Small intestine (tissue), 7 donors: ENCODE results near the gene PKD2. TPM values are rescaled to one million over a fixed set of nuclear protein-coding genes. Genes with fewer than 3 reads are reported as not detected.

Experiments
- DNase-seq, 2 donors: peaks; one replicate each; pipeline versions ENCODE4 v3.0.0 to v3.0.0-alpha.2; 2013
- FAIRE-seq: peaks from 2 replicates; lab custom pipeline; 2012; peaks lifted over from hg19 to GRCh38; lab: Jason Lieb, UNC
- H3K27ac ChIP-seq, 3 donors: one replicate each; pipeline ENCODE4 v1.5.1; 2013; ENCODE audit warnings: low read length in 2 of 3, mild to moderate bottlenecking in 2 of 3, control low read depth in 1 of 3, inconsistent platforms in 1 of 3, low read depth in 1 of 3, moderate library complexity in 1 of 3
- H3K27me3 ChIP-seq, 3 donors: one replicate each; pipeline ENCODE4 v1.6.1; 2013; ENCODE audit warnings: low read length in 3 of 3, inconsistent platforms in 1 of 3; ENCODE audit not compliant: control insufficient read depth in 3 of 3, insufficient read depth in 3 of 3
- H3K36me3 ChIP-seq, 3 donors: one replicate each; pipeline ENCODE4 v1.6.1; 2013; ENCODE audit warnings: low read length in 3 of 3, inconsistent platforms in 1 of 3, low read depth in 1 of 3, mild to moderate bottlenecking in 1 of 3, moderate library complexity in 1 of 3; ENCODE audit not compliant: control insufficient read depth in 3 of 3, insufficient read depth in 2 of 3
- H3K4me1 ChIP-seq, 3 donors: one replicate each; pipeline ENCODE4 v1.6.1; 2013; ENCODE audit warnings: low read length in 2 of 3, inconsistent platforms in 1 of 3, low read depth in 1 of 3, mild to moderate bottlenecking in 1 of 3, moderate library complexity in 1 of 3; ENCODE audit not compliant: control insufficient read depth in 3 of 3, insufficient read depth in 2 of 3
- H3K4me3 ChIP-seq, 3 donors: one replicate each; pipeline ENCODE4 v1.5.1; 2013; ENCODE audit warnings: low read length in 3 of 3, control low read depth in 1 of 3, inconsistent platforms in 1 of 3, low read depth in 1 of 3, mild to moderate bottlenecking in 1 of 3, moderate library complexity in 1 of 3
- H3K9me3 ChIP-seq, 2 donors: one replicate each; pipeline ENCODE4 v1.6.1; 2013; ENCODE audit warnings: low read depth in 1 of 2, low read length in 1 of 2; ENCODE audit not compliant: control insufficient read depth in 2 of 2, insufficient read depth in 1 of 2
- WGBS, 3 donors: extraction: QIAGEN DNeasy Blood & Tissue Kit; methylation state at CpG; one replicate each; pipeline ENCODE4 v1.1.7; 2013; 5-methylcytosine and 5-hydroxymethylcytosine counted together
- polyA plus RNA-seq, 4 donors: library from polyadenylated mRNA; stranded (reverse) in 3 of 4; unstranded in 1 of 4; fragments of 200-250 nt in 3 of 4; fragments of 120-200 nt in 1 of 4; gene quantifications; one replicate each; pipeline versions ENCODE4 v1.2.1 to v1.2.3, GENCODE V29; 2013
- donor health status: healthy with polysubstance abuse.
- donor health status: control.
- donor health status: control.
- donor health status: Bipolar disorder and iron deficiency.
- donor health status: healthy.

The PKD2 gene
- polyA plus RNA-seq, 4 donors = 2.4 to 21.7 (median 5.1) TPM

GRCh38 chr4:88063634-88064296 is 56.3 kb downstream of the PKD2 start:
- Histone ChIP-seq H3K4me3 (no peak overlapping the region), H3K36me3 (peaks cover 5 to 17% (median 8%) of the 10 kb centered on the region in 3 donors), H3K27me3 (no peaks in the 10 kb centered on the region), H3K4me1 (peaks cover 2 to 16% (median 6%) of the 10 kb centered on the region in 3 donors), H3K9me3 (no peaks in the 10 kb centered on the region), H3K27ac (peak overlapping the region in 2 of 3 donors; percentile 14 to 32)
- FAIRE-seq (no peak), DNase-seq (no peak)
- WGBS, 3 donors = 87 to 94% (median 89%) methylated on average over 5 of the region's 5 CpGs

- peak; percentile 18 to 57 for DNase-seq
Measured at GRCh38 chr4:88064410-88064809, 57.0 kb downstream of the PKD2 start.

GRCh38 chr4:88070031-88070430 is 62.6 kb downstream of the PKD2 start:
- H3K4me3 ChIP-seq = no peak overlapping the region
- H3K36me3 ChIP-seq = peaks cover 10 to 46% (median 12%) of the 10 kb centered on the region in 3 donors
- DNase-seq = no peak
- 91 to 96% (median 94%) methylated on average over 1 of the region's 1 CpG for WGBS, 3 donors
- H3K4me1 ChIP-seq = peaks cover 0 to under 1% (median 0%) of the 10 kb centered on the region in 3 donors
- no peaks in the 10 kb centered on the region for H3K27me3 ChIP-seq
- H3K9me3 ChIP-seq = peaks cover 0 to 17% of the 10 kb centered on the region in 2 donors
- H3K27ac ChIP-seq = no peak overlapping the region
- no peak for FAIRE-seq

More at GRCh38 chr4:88064410-88064809, 57.0 kb downstream of the PKD2 start:
- Histone ChIP-seq H3K27ac (no peak overlapping the region), H3K36me3 (peaks cover 5 to 17% (median 8%) of the 10 kb centered on the region in 3 donors), H3K4me1 (peaks cover 0 to 13% (median 4%) of the 10 kb centered on the region in 3 donors), H3K27me3 (no peaks in the 10 kb centered on the region), H3K4me3 (no peak overlapping the region), H3K9me3 (no peaks in the 10 kb centered on the region)
- FAIRE-seq = peak; percentile 44
- whole genome bisulfite sequencing, 3 donors = 39 to 80% (median 54%) methylated on average over 6 of the region's 6 CpGs

GRCh38 chr4:88075336-88075735 is 67.9 kb downstream of the PKD2 start:
- DNase-seq (no peak), FAIRE-seq (no peak)
- Histone ChIP-seq H3K27me3 (no peaks in the 10 kb centered on the region), H3K9me3 (peaks cover 0 to 17% of the 10 kb centered on the region in 2 donors), H3K4me3 (no peak overlapping the region), H3K36me3 (peaks cover 8 to 36% (median 9%) of the 10 kb centered on the region in 3 donors), H3K4me1 (no peaks in the 10 kb centered on the region), H3K27ac (no peak overlapping the region)
- WGBS, 3 donors = 94 to 98% (median 98%) methylated on average over 9 of the region's 9 CpGs

GRCh38 chr4:88077911-88078524 is 70.6 kb downstream of the PKD2 start:
- Histone ChIP-seq H3K27ac (no peak overlapping the region), H3K4me1 (no peaks in the 10 kb centered on the region), H3K9me3 (no peaks in the 10 kb centered on the region), H3K27me3 (no peaks in the 10 kb centered on the region), H3K36me3 (peaks cover 4 to 15% (median 7%) of the 10 kb centered on the region in 3 donors), H3K4me3 (no peak overlapping the region)
- no peak for FAIRE-seq
- no peak for DNase-seq
- 82 to 86% (median 82%) methylated on average over 7 of the region's 7 CpGs for WGBS, 3 donors

GRCh38 chr4:88078579-88078978 is 71.1 kb downstream of the PKD2 start:
- Histone ChIP-seq H3K27ac (no peak overlapping the region), H3K4me1 (no peaks in the 10 kb centered on the region), H3K27me3 (no peaks in the 10 kb centered on the region), H3K4me3 (no peak overlapping the region), H3K9me3 (no peaks in the 10 kb centered on the region), H3K36me3 (peaks cover 4 to 10% (median 7%) of the 10 kb centered on the region in 3 donors)
- FAIRE-seq (no peak), DNase-seq (no peak)
- WGBS, 3 donors = 77 to 95% (median 91%) methylated on average over 2 of the region's 2 CpGs

- Histone ChIP-seq H3K4me3 (no peak overlapping the region), H3K27me3 (no peaks in the 10 kb centered on the region), H3K4me1 (no peaks in the 10 kb centered on the region), H3K9me3 (no peaks in the 10 kb centered on the region), H3K27ac (no peak overlapping the region), H3K36me3 (peaks cover 0 to 3% (median 0%) of the 10 kb centered on the region in 3 donors)
- WGBS, 3 donors = 95 to 97% (median 97%) methylated on average over 1 of the region's 1 CpG
- FAIRE-seq (no peak), DNase-seq (no peak)
Measured at GRCh38 chr4:88080626-88081025, 73.2 kb downstream of the PKD2 start.

- no peak overlapping the region for H3K27ac ChIP-seq
- DNase-seq = no peak
- no peak for FAIRE-seq
- H3K4me3 ChIP-seq = no peak overlapping the region
- H3K36me3 ChIP-seq = peaks cover 0 to 2% (median 0%) of the 10 kb centered on the region in 3 donors
- 95 to 98% (median 96%) methylated on average over 1 of the region's 1 CpG for WGBS, 3 donors
- no peaks in the 10 kb centered on the region for H3K27me3 ChIP-seq
- H3K9me3 ChIP-seq = no peaks in the 10 kb centered on the region
- H3K4me1 ChIP-seq = no peaks in the 10 kb centered on the region
Measured at GRCh38 chr4:88087004-88087403, 79.6 kb downstream of the PKD2 start.
